NOMO-1 (cell line): ENCODE measurements around the gene RELL1.
"Not testable (repeated sequence)": the region's sequence is repeated elsewhere in the genome, so short reads cannot be mapped to it uniquely, and the experiment has no call there.

Source experiments
- DNase-seq, 2 experiments: peaks; one replicate each; lab custom pipeline; 2025; ENCODE audit not compliant: unreplicated experiment in 2 of 2; lab: John Stamatoyannopoulos, UW

Gene RELL1

DNA sequence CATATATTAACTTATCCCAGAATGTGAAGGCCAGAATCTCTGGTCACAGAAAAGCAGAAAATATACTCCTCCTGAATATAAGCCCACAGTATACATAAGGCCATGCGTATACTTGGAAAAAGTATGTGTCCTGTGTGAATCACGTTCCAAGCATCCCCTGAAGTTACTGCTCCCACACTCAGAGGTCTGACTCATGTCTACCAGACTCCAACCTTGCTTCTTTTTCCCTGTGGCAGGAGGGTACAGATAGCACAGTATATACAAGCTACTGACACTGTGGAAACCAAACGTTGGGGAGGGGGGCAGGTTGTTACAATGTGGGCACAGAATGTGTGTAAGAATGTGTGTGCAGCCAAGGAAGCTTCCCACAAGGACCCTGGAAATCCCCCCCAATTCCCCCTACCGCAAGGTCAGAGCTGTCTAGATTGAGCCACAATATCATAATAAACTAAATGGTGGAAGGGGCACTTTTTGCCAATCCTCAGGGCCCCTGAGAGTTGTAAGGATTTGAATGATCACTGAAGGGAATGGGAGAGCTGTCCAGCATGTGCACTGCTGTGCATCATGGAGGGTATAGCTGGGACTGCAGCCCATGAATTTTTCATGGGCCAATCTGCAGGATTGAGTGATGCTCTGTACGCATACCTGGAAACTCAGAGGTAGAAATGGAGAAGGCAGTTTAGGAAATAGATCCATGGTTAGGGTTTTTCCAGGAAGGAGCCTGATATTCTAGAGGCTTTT, 7.4 kb upstream of the RELL1 start:
- no peak for DNase-seq

DNA sequence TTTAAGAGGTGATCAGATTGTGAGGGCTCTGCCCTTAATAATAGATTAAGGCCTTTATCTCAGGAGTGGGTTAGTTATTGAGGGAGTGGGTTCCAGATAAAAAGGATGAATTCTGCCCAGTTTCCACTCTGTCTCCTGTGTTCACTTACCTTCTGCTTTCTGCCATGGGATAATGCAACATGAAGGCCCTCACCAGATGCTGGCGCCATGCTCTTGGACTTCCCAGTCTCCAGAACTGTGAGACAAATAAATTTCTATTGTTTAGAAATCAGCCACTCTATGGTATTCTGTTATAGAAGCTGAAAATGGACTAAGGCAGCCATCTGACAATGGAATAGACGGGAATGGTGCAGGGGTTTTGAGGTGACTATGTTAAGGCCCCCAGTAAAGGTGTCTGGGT, 6.9 kb upstream of the RELL1 start:
- no peak for DNase-seq

DNA sequence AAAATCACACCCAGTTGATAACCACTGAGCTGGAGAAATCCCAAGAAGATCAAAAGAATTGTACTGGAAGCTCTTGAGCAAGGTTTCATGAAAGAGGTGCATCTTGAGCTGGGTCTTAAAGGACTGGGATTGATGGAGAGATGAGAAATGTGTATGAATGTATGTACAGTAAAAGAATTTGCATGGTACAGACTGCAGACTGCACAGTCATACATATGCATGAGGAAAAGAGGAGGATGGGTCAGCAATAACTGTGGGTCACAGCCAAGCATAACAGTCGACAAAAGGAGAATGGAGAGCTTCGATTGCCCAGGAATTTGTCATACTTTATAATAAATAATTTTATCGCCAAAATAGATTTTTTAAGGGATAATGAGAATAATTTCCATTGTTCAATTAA, 4.8 kb upstream of the RELL1 start:
- no peak for DNase-seq

DNA sequence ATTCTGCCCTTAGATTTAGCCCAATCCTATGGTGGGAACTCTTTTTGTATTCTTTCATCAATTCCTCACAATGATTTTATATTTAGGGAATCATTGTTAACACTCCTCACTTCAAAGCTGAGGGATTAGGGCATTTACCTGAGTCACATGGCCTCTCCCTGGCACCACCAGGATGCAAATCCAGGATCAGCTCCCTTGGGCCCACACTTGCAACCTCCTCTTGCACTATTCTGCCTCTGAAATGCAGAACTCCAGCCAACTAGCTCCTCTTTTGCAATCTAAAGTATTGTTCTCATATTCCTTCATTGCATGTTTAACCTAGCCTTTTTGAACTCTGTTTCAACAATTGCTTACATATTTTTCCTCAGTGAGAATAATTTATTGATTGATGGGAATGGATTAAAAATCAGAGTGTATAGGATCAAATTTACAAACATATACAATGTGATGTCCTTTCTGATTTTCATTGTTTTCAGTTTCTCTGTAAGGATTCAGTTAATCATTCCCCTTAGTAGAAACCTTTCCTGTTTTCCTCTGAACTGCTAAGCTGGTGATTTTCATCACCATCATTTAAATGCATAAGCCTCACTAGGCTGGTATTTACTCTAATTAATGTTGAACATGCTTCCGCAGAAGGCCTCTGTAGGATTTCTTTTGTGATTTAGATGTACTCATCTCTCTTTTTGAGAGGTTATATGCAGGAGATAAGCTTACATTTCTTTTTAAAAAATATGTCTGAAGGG, 3.3 kb upstream of the RELL1 start:
- DNase-seq: no peak

DNA sequence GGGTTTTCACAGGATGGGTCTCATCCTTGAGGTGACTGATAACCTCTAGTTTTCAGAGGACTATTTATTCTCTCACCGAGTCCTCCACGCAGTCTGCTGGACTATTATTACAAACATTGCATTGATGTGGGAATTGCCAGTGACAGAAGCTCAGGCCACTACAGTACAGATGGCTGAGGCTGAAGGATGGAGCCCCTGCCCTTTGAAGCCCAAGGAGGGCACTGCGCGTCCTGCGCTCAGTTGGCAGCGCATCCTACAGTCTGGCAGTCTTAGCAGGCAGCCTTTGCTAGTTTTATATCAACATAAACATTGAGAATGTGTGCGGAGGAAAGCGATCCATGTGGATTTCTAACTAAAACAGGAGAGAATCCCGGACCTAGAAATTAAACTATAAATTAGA, 1.5 kb upstream of the RELL1 start:
- DNase-seq: no peak

DNA sequence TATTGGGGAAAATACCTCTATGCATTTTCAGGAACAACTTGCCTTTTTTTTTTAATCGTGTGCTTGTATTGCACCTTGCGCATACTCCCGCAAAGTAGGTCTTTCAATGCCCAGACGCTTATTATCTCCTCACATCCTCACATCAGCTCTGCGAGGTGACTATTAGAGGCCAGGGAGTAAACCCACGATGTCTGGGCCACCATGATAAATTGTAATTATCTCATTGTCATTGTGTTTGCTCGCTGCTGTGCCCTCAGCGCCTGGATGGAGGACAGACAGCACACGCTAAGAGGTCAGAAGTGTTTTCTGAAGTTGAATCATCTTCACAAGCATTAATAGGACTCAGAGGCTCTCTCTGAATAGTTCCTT, 1.0 kb upstream of the RELL1 start:
- DNase-seq: peak in 1 of 2 experiments; percentile 18

DNA sequence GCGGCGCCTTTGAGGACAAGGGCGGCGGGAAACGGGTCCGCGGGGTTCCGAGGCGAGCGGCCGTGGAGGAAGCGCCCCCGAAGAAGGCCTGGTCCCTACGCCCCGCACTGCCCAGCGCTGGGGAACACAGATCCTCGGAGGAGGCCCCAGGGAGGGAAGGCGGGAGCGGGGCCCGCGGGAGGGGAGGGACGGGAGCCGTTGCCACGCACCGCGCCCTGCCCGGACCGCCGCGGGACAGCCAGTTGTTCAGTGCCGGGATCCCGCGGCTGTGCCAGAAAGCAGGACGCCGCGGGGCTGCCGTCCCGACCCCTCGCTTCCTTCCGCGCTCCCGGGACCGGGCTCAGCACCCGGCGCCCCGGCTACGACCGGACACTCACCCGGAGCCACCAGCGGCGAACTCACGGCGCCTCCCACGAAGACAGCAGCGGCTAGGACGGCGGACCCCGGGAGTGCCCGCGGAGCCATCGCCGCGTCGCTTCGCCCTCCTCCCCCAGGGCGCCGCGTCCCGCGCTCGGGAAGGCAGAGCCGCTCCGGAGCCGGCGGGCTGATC, 278 bp downstream of the RELL1 start:
- DNase-seq: peak in 1 of 2 experiments; percentile 18

DNA sequence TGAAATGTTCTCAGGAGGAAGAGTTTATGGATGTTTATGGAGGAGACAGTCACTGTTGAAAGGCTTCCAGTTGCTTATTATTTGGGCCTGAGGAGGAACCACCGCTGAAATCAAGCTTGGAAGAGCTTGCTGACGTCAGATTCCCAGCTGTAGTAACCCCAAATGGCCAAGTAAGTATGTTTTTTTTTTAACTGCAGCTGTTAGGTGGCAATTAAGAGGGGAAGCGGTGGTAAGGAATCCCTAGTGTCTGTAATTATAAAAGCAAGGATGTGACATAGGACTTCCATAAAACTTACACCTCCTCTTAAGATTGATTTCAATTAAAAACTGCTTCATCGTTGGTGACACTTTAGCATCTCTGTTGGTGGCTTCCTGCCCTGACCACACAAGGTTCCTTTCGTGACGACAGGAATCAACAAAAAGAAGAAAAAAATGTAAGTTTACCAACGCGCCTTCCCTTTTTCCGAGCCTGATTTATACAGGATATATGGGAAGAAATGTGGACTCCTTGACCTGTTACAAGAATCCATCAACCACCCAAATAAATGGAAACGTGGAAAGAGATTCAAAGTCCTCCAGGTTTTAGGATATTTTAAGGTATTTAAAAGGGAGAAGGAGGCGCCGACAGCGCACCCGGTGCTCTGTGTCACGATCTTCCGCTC, 884 bp downstream of the RELL1 start:
- DNase-seq: peak; percentile 30 to 64

DNA sequence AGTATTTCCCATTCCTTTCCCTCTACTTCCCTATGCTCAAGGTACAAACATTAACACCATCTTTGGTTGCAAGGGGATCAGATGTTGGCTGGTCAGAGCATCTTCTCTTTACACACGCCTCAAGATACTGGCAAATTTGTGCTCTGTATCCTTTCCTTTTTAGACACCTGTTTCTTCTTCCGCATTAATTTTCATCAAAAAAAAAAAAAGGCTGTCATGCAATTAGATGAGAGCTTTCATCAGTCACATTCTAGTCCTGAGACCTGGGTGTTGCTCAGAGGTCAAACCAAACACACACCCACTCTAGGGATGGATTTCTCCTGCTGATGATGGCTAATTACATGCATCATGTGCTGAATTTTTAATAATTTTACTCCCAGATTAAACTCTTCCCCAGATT, 2.0 kb downstream of the RELL1 start:
- DNase-seq: no peak

DNA sequence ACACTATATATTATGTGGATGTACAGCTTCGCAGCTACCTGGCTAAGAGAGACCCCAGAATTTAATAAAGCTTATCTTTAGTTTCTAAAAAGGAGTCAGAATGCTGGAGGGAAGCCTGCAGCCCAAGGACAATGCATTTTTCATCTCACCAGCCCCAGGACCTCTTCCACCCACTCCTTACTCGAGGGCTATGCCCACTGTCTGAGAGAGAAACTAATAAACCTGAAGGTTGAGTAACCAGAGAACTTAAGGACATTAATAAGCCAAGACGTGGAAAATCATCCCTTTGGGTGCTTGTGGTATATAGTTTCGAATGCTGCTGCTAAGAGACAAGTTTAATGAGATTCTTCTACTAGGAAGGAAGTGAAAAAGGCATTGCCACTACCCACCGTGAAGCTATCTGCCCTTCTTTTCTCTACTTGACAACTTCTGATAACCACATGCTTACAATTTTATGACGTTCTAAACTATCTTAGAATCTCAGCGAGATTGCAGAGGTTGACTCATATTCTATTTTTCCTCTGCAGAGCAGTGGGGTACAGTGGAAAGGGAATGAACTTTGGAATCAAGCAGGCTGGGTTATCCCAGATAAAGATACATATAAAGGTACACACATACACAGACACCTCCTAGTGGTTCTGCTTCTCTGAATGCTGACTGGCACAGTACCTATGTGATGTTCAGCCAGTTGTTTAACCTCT, 3.3 kb downstream of the RELL1 start:
- peak in 1 of 2 experiments; percentile 70 for DNase-seq

DNA sequence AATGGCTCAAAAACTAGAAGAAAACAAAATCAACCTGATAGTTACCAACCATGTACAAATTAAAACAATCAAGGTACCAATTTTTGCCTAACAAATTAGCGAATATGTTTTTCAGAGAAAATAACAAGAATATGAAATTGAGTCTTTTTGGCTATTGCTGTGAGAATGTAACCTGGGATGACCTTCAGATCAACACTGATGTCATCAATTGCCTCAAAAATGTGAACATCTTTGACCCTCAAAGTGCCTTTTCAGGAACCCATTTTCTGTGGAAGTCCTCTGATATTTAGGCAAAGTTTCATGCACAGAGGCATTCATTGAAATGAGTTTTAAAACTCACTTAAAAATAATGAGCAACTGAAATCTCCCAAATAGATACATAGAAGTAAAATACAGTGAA, 6.1 kb downstream of the RELL1 start:
- no peak for DNase-seq

DNA sequence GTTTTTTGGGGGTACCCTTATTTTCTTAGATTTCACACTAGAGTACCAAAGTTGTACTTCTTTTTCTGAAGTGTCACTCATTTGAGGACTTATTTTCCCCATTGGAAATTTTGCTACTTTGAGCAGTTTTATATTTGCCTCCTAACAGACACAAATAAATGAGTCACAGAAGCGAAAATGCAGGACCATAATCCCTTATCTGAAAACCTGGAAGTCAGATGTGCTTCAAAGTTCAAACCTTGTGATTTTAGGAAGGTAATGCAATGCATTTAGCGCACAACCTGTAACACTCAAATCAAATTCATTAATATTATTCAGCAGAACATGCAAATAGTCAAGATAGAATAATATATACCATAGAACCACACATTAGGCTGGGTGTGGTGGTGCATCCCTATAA, 6.9 kb downstream of the RELL1 start:
- DNase-seq: no peak

DNA sequence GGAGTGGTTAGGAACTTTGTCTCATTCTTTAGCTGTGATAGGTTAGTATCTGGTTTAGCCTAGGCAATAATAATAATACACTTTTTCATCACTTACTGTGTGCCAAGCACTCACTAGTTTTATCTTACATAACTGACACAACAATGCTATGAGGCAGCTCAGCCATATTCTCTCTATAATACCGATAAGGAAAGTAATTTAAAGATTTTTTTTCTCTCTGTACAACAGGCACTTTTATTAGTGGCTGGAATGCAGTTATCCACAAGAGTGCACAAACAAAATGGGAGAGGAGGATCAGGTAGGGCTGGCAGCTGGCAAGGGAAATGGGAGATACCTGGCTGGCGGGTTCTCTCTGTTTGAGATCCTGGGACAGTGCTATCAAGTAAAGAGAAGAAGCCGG, 7.6 kb downstream of the RELL1 start:
- DNase-seq: no peak

DNA sequence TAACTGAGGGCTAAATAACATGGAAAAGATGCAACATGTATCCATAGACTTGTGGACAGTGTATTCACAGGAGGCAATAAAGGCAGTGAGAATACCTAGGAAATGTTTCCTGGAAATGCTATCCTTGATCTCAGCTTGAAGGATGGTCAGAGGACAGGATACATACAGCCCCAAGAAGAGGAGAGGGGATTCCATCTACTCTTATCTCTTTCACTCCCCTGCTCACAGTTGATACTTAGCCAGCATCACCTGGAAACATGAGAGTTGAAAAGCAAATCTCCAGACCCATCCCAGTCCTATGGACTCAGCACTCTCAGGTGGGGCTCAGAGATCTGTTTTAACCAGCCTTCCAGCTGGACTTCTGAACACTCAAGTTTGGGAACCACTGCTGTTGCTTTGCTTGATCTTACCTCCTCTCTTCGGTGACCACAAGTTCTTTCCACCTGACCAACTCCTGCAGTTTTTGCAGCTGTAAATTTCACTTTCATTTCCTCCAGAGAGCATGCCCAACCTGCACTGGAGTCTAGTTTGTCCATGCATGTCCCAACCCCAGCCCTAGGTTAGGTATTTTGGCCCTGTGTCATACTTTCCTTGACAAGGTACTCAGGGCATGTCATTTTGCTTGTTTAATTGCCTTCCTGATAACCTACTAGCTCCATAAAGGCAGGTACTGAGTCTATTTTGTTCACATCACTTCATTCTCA, 10.4 kb downstream of the RELL1 start:
- no peak for DNase-seq

DNA sequence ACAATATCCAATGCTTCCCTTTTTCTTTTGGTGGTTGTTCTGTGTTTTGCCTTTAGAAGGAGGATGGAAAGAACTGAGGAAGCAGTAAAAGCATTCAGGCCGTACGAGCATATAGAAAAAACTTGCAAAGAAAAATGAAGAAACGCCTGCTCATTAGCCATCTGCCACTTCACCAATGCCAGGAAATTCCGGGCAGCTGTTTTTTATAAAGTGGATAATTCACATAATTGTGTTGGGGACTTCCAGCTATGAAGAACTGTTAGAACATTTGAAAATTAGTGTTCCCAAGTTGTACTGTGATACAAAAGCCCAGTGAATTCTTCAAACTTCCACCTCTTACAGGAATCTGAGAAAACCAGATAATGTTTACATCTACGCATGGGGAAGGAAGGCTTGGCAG, 11.7 kb downstream of the RELL1 start:
- DNase-seq: no peak

DNA sequence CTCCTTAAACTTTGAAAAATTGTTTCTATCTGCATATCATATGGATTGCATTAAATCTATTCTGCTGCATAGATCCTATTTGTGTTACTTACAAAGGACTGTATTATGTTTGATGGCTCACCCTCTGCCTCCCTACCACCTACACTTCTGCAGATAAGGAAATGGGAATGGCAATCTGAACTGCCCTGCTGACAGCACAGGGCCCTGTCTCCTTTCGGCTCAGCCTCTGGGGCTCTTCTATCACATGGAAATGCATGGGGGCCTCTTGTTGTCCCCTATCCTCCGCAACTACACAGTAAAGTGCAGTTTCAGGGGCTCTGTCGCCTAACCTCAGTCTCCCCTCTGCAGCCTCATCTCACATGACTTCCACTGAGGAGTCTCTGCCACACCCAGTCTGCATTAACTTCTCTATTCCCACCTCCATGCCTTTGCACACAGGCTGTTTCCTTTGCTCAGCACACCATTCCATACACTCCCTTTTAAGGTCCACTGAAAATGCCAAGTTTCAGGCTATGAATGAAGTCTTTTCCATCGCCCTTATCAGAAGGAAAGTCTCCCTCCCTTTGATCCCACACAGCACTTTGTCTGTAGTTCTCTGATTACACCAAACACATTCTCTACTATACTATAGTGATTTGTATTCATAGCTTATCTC, 12.5 kb downstream of the RELL1 start:
- no peak for DNase-seq

DNA sequence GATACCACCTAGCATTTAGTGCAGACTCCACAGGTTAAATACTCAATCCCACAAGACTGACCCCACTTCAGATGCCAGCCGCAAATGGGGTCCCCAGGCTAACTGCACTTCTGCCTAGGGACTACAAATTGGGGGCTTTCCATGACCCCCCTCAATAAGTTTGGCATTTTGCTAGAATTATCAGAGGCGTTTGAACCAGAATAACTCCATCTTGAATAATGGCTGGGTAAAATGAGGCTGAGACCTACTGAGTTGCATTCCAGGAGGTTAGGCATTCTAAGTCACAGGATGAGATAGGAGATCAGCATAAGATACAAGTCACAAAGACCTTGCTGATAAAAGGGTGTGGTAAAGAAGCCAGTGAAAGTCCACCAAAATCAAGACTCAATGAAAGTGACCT, 15.1 kb downstream of the RELL1 start:
- DNase-seq: no peak

DNA sequence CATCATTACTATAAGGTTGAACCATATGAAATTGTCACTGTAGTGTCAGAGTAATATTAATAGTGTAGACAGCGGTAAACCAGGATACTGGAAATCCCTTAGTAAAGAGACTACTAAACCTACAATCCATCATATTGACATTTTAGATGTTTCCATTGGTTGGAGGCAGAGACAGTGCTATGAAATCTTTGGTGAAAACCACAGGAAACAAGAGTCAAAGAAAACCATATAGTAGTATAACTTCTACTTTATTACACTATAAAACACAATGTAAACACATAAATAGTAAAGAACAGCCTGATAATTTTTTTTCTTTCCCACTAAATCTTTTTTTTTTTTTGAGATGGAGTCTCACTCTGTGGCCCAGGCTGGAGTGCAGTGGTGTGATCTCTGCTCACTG, 15.9 kb downstream of the RELL1 start:
- DNase-seq: no peak

DNA sequence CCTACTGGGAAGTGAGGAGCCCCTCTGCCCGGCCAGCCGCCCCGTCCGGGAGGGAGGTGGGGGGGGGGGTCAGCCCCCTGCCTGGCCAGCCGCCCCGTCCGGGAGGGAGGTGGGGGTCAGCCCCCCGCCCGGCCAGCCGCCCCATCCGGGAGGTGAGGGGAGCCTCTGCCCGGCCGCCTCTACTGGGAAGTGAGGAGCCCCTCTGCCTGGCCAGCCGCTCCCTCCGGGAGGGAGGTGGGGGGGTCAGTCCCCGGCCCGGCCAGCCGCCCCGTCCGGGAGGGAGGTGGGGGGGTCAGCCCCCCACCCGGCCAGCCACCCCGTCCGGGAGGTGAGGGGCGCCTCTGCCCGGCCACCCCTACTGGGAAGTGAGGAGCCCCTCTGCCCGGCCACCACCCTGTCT, 17.1 kb downstream of the RELL1 start:
- DNase-seq: not testable (repeated sequence)
